WTC11 (cell line): ENCODE results near the gene DEPDC1B. TPM values are rescaled to one million over a fixed set of nuclear protein-coding genes. Genes with fewer than 3 reads are reported as not detected.

Experiments
- ATAC-seq: fragments of 200-7000 bp; cut with Tn5 transposase; 2 replicates; pipeline ENCODE4 v1.10.0; 2021; ENCODE audit warnings: mild to moderate bottlenecking, moderate library complexity
- CTCF ChIA-PET: fragments of 300-600 bp; sonication (Branson Sonifier 250); formaldehyde crosslinking; loops from one replicate; lab custom pipeline; 2021; ENCODE audit warnings: antibody characterized with exemption; lab: Charles Lee
- POLR2A ChIA-PET: fragments of 350-600 bp; sonication (Branson Sonifier 250); formaldehyde crosslinking; loops from one replicate; lab custom pipeline; 2021; ENCODE audit warnings: antibody characterized with exemption; lab: Charles Lee
- DNase-seq: peaks from one replicate; pipeline ENCODE4 v3.0.0; 2021; ENCODE audit warnings: low spot score
- H3K27ac Mint-ChIP-seq: 2 replicates; pipeline ENCODE4 v1.8.0; 2021; ENCODE audit warnings: mixed read lengths
- H3K27me3 Mint-ChIP-seq: 2 replicates; pipeline ENCODE4 v1.8.0; 2021; ENCODE audit warnings: low read depth, mild to moderate bottlenecking, moderate library complexity, mixed read lengths
- H3K36me3 Mint-ChIP-seq: 2 replicates; pipeline ENCODE4 v1.8.0; 2021; ENCODE audit warnings: mixed read lengths
- H3K4me1 Mint-ChIP-seq: 2 replicates; pipeline ENCODE4 v1.8.0; 2022; ENCODE audit warnings: mixed read lengths
- H3K4me3 Mint-ChIP-seq: 2 replicates; pipeline ENCODE4 v1.8.0; 2021; ENCODE audit warnings: mild to moderate bottlenecking, moderate library complexity, mixed read lengths
- H3K9me3 Mint-ChIP-seq: 2 replicates; pipeline ENCODE4 v1.8.0; 2021; ENCODE audit warnings: mixed read lengths
- CDX4 ChIP-seq: fragments of 250-450 bp; sonication (Bioruptor Pico); IDR thresholded peaks from 2 replicates; pipeline ENCODE4 v1.9.0; 2021; ENCODE audit warnings: moderate library complexity, mild to moderate bottlenecking, inconsistent platforms, borderline replicate concordance
- E2F4 ChIP-seq: sonication (generic); formaldehyde crosslinking; IDR thresholded peaks from 2 replicates; pipeline ENCODE4 v1.8.1; 2022; ENCODE audit warnings: low read depth, mild to moderate bottlenecking, moderate library complexity, missing genetic modification reagents, borderline replicate concordance
- GTF2I ChIP-seq: fragments of 250-450 bp; sonication (Bioruptor Pico); conservative IDR thresholded peaks from 2 replicates; pipeline ENCODE4 v1.4.0; 2021; ENCODE audit warnings: mild to moderate bottlenecking
- JUN ChIP-seq: sonication (generic); formaldehyde crosslinking; IDR thresholded peaks from 2 replicates; pipeline ENCODE4 v1.8.0; 2023; ENCODE audit warnings: mild to moderate bottlenecking, missing genetic modification reagents
- KAT7 ChIP-seq: sonication (generic); formaldehyde crosslinking; IDR thresholded peaks from 2 replicates; pipeline ENCODE4 v1.8.1; 2023; ENCODE audit warnings: missing genetic modification reagents, mild to moderate bottlenecking, borderline replicate concordance
- MLX ChIP-seq: sonication (generic); formaldehyde crosslinking; IDR thresholded peaks from 2 replicates; pipeline ENCODE4 v1.8.1; 2023; ENCODE audit warnings: mild to moderate bottlenecking, missing genetic modification reagents, moderate library complexity
- NFATC4 ChIP-seq: fragments of 250-450 bp; sonication (Bioruptor Pico); IDR thresholded peaks from 2 replicates; pipeline ENCODE4 v1.9.0; 2021; ENCODE audit warnings: mild to moderate bottlenecking
- PRDM15 ChIP-seq: sonication (generic); formaldehyde crosslinking; IDR thresholded peaks from 2 replicates; pipeline ENCODE4 v1.8.0; 2022; ENCODE audit warnings: missing genetic modification reagents
- PRRX2 ChIP-seq: fragments of 250-450 bp; sonication (Bioruptor Pico); IDR thresholded peaks from 2 replicates; pipeline ENCODE4 v1.8.0; 2021; ENCODE audit warnings: mild to moderate bottlenecking
- RELA ChIP-seq: sonication (generic); formaldehyde crosslinking; IDR thresholded peaks from 2 replicates; pipeline ENCODE4 v1.8.1; 2022; ENCODE audit warnings: missing genetic modification reagents, mild to moderate bottlenecking, borderline replicate concordance
- SOX15 ChIP-seq: fragments of 250-450 bp; sonication (Bioruptor Pico); IDR thresholded peaks from 2 replicates; pipeline ENCODE4 v1.9.0; 2021; ENCODE audit warnings: mild to moderate bottlenecking
- USF1 ChIP-seq: sonication (generic); formaldehyde crosslinking; IDR thresholded peaks from 2 replicates; pipeline ENCODE4 v1.8.0; 2022; ENCODE audit warnings: mild to moderate bottlenecking, missing genetic modification reagents
- ZMAT4 ChIP-seq: fragments of 250-450 bp; sonication (Bioruptor Pico); IDR thresholded peaks from 2 replicates; pipeline ENCODE4 v1.9.0; 2021; ENCODE audit warnings: mild to moderate bottlenecking
- ZNF138 ChIP-seq: sonication (generic); formaldehyde crosslinking; conservative IDR thresholded peaks from 2 replicates; pipeline ENCODE4 v1.8.1; 2022; ENCODE audit warnings: mild to moderate bottlenecking, moderate library complexity, missing genetic modification reagents
- ZNF396 ChIP-seq: fragments of 250-450 bp; sonication (Bioruptor Pico); IDR thresholded peaks from 2 replicates; pipeline ENCODE4 v1.8.0; 2021; ENCODE audit warnings: mild to moderate bottlenecking, moderate library complexity, borderline replicate concordance
- ZNF532 ChIP-seq: fragments of 250-450 bp; sonication (Bioruptor Pico); IDR thresholded peaks from 2 replicates; pipeline ENCODE4 v1.9.0; 2021; ENCODE audit warnings: mild to moderate bottlenecking, borderline replicate concordance
- total RNA-seq: library from RNA; stranded (reverse); gene quantifications from 3 replicates; pipeline ENCODE4 v1.2.3, GENCODE V29; 2021

Gene DEPDC1B
- total RNA-seq, 1 experiment from 2014 or later: 55.1 TPM

- ChIA-PET CTCF (interaction anchor here (0.8 kb wide), 1 partner anchor 17 kb away, joined by 3 read pairs; no protein-coding TSS in a partner anchor), POLR2A (no interaction called here)
- Mint-ChIP-seq H3K27ac (peak overlapping the region; percentile 25; the same call in 1 of the 2 replicates), H3K4me3 (no peak overlapping the region), H3K27me3 (no peaks in the 10 kb centered on the region), H3K4me1 (peaks cover 6% of the 10 kb centered on the region; the same call in 1 of the 2 replicates), H3K9me3 (peaks cover 37% of the 10 kb centered on the region), H3K36me3 (peaks cover 29% of the 10 kb centered on the region)
- no peak for DNase-seq
- no peak for TF ChIP-seq RELA (CRISPR knock-in tag)
- TF ChIP-seq PRRX2: no peak
- no peak for TF ChIP-seq ZNF138 (CRISPR knock-in tag)
- TF ChIP-seq CDX4: no peak
- TF ChIP-seq ZNF396 (CRISPR knock-in tag): no peak
- TF ChIP-seq MLX: no peak
- TF ChIP-seq JUN (CRISPR knock-in tag): no peak
- TF ChIP-seq ZMAT4 (CRISPR knock-in tag): no peak
- no peak for TF ChIP-seq KAT7 (CRISPR knock-in tag)
- TF ChIP-seq SOX15 (CRISPR knock-in tag): no peak
- TF ChIP-seq USF1 (CRISPR knock-in tag): no peak
- TF ChIP-seq E2F4 (CRISPR knock-in tag): no peak
- no peak for TF ChIP-seq NFATC4
- TF ChIP-seq GTF2I (CRISPR knock-in tag): no peak
- TF ChIP-seq ZNF532 (CRISPR knock-in tag): no peak
- TF ChIP-seq PRDM15 (CRISPR knock-in tag): no peak
- TF ChIP-seq, all 79 proteins: peak for 0
- ATAC-seq: no peak
Observed at GRCh38 chr5:60651872-60652620, 47.9 kb downstream of the DEPDC1B start.
